SK-N-SH treated with all-trans-retinoic acid at 6 μM for 48 hours (cell line): ENCODE results near the gene EPHA6.
A peak's percentile ranks its signal among the peaks of the same experiment; 100 is the strongest.

ENCODE experiments used
- ATAC-seq: fragments of 200-7000 bp; cut with Tn5 transposase; 3 replicates; pipeline ENCODE4 v1.9.1; 2020; ENCODE audit warnings: mild to moderate bottlenecking, moderate library complexity
- BACH2 ChIP-seq: fragments of 250-450 bp; sonication (Bioruptor Pico); IDR thresholded peaks from 2 replicates; pipeline ENCODE4 v1.9.0; 2021; ENCODE audit warnings: mild to moderate bottlenecking, borderline replicate concordance
- CSDC2 ChIP-seq: fragments of 250-450 bp; sonication (Bioruptor Pico); IDR thresholded peaks from 2 replicates; pipeline ENCODE4 v1.5.0; 2020; ENCODE audit warnings: mild to moderate bottlenecking, moderate library complexity
- GLIS3 ChIP-seq: fragments of 250-450 bp; sonication (Bioruptor Pico); IDR thresholded peaks from 2 replicates; pipeline ENCODE4 v1.5.0; 2020; ENCODE audit warnings: mild to moderate bottlenecking, moderate library complexity
- ISL1 ChIP-seq: fragments of 250-450 bp; sonication (Bioruptor Pico); IDR thresholded peaks from 2 replicates; pipeline ENCODE4 v2.1.2; 2022; ENCODE audit warnings: mild to moderate bottlenecking, moderate library complexity
- OSR1 ChIP-seq: fragments of 250-450 bp; sonication (Bioruptor Pico); IDR thresholded peaks from 2 replicates; pipeline ENCODE4 v1.8.0; 2022; ENCODE audit warnings: moderate library complexity, mild to moderate bottlenecking, inconsistent platforms
- PPARA ChIP-seq: fragments of 250-450 bp; sonication (Bioruptor Pico); IDR thresholded peaks from 2 replicates; pipeline ENCODE4 v1.5.0; 2020; ENCODE audit warnings: mild to moderate bottlenecking, borderline replicate concordance
- RARB ChIP-seq: fragments of 250-450 bp; sonication (Bioruptor Pico); IDR thresholded peaks from 2 replicates; pipeline ENCODE4 v1.8.0; 2021; ENCODE audit warnings: mild to moderate bottlenecking, moderate library complexity
- SNAI2 ChIP-seq: fragments of 250-450 bp; sonication (Bioruptor Pico); IDR thresholded peaks from 2 replicates; pipeline ENCODE4 v1.5.0; 2020; ENCODE audit warnings: mild to moderate bottlenecking, moderate library complexity
- TCF4 ChIP-seq: fragments of 250-450 bp; sonication (Bioruptor Pico); IDR thresholded peaks from 2 replicates; pipeline ENCODE4 v1.8.0; 2021; ENCODE audit warnings: mild to moderate bottlenecking, moderate library complexity, borderline replicate concordance
- TOX ChIP-seq: fragments of 250-450 bp; sonication (Bioruptor Pico); IDR thresholded peaks from 2 replicates; pipeline ENCODE4 v1.8.0; 2021; ENCODE audit warnings: mild to moderate bottlenecking, moderate library complexity, borderline replicate concordance
- ZC3H10 ChIP-seq: fragments of 250-450 bp; sonication (Bioruptor Pico); IDR thresholded peaks from 2 replicates; pipeline ENCODE4 v1.5.1; 2021; ENCODE audit warnings: mild to moderate bottlenecking, moderate library complexity
- ZFP3 ChIP-seq: fragments of 250-450 bp; sonication (Bioruptor Pico); IDR thresholded peaks from 2 replicates; pipeline ENCODE4 v1.5.0; 2020; ENCODE audit warnings: mild to moderate bottlenecking, moderate library complexity
- ZFP30 ChIP-seq: fragments of 450-650 bp; formaldehyde crosslinking; IDR thresholded peaks from 2 replicates; pipeline ENCODE4 v1.5.0; 2022; ENCODE audit warnings: mild to moderate bottlenecking, moderate library complexity
- ZNF565 ChIP-seq: fragments of 450-650 bp; formaldehyde crosslinking; conservative IDR thresholded peaks from 2 replicates; pipeline ENCODE4 v1.5.0; 2020; ENCODE audit warnings: low read depth, mild to moderate bottlenecking, moderate library complexity
- ZNF70 ChIP-seq: fragments of 450-650 bp; formaldehyde crosslinking; IDR thresholded peaks from 2 replicates; pipeline ENCODE4 v1.5.0; 2020; ENCODE audit warnings: mild to moderate bottlenecking, moderate library complexity
- ZNF8 ChIP-seq: fragments of 450-650 bp; formaldehyde crosslinking; IDR thresholded peaks from 2 replicates; pipeline ENCODE4 v1.5.0; 2020; ENCODE audit warnings: mild to moderate bottlenecking, moderate library complexity
- TF ChIP-seq, protein P1 (sequence below): fragments of 250-450 bp; sonication (Bioruptor Pico); IDR thresholded peaks from 2 replicates; pipeline ENCODE4 v1.5.0; 2020; ENCODE audit warnings: mild to moderate bottlenecking, moderate library complexity
- TF ChIP-seq, protein P2 (sequence below): fragments of 250-450 bp; sonication (Bioruptor Pico); IDR thresholded peaks from 2 replicates; pipeline ENCODE4 v1.8.0; 2021; ENCODE audit warnings: low read depth, mild to moderate bottlenecking, moderate library complexity, borderline replicate concordance
- TF ChIP-seq, protein P3 (sequence below): fragments of 250-450 bp; sonication (Bioruptor Pico); IDR thresholded peaks from 2 replicates; pipeline ENCODE4 v1.5.1; 2020; ENCODE audit warnings: low read depth, mild to moderate bottlenecking, moderate library complexity

Gene EPHA6

DNA sequence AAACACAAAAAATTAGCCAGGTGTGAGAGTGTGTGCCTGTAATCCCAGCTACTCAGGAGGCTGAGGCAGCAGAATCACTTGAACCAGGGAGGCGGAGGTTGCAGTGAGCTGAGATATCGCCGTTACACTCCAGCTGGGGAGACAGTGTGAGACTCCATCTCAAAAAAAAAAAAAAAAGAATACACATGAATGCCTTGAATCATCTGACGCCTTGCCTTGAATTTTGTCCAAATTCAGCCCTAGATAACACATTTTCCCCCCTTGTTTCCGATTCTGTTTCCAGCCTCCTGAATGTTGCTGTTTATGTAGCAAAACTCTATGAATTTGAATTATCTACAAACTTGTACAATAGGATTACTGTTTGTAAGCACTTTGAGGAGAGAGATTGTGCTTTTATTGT is 851.5 kb downstream of the EPHA6 start:
- ATAC-seq: no peak
- no peak for TF ChIP-seq TCF4 (CRISPR knock-in tag)
- TF ChIP-seq, all 23 proteins: peak for 0

DNA sequence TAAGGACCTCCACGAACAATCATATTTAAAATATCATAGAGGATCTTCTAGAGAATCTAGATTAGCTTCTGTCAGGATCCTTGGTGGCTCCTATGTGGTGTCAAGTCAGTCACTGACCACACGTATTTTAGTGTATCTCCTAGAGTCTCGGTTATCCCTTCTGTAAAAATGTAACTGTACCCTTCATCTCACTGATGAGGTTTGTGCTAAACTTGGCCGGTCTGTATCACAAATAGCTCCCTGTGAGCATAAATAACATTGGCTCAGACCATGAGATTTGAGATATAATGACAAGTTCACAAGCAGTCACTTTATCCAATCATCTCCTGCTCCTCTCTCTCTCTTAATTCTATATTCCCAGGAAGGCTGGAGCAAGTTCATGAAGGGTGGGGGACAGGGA is 856.6 kb downstream of the EPHA6 start:
- no peak for ATAC-seq
- TF ChIP-seq TOX: no peak
- TF ChIP-seq ZNF565 (CRISPR knock-in tag): no peak
- no peak for TF ChIP-seq RARB (CRISPR knock-in tag)
- TF ChIP-seq ZNF8 (CRISPR knock-in tag): no peak
- TF ChIP-seq, protein P1, sequence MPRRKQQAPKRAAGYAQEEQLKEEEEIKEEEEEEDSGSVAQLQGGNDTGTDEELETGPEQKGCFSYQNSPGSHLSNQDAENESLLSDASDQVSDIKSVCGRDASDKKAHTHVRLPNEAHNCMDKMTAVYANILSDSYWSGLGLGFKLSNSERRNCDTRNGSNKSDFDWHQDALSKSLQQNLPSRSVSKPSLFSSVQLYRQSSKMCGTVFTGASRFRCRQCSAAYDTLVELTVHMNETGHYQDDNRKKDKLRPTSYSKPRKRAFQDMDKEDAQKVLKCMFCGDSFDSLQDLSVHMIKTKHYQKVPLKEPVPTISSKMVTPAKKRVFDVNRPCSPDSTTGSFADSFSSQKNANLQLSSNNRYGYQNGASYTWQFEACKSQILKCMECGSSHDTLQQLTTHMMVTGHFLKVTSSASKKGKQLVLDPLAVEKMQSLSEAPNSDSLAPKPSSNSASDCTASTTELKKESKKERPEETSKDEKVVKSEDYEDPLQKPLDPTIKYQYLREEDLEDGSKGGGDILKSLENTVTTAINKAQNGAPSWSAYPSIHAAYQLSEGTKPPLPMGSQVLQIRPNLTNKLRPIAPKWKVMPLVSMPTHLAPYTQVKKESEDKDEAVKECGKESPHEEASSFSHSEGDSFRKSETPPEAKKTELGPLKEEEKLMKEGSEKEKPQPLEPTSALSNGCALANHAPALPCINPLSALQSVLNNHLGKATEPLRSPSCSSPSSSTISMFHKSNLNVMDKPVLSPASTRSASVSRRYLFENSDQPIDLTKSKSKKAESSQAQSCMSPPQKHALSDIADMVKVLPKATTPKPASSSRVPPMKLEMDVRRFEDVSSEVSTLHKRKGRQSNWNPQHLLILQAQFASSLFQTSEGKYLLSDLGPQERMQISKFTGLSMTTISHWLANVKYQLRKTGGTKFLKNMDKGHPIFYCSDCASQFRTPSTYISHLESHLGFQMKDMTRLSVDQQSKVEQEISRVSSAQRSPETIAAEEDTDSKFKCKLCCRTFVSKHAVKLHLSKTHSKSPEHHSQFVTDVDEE: no peak

DNA sequence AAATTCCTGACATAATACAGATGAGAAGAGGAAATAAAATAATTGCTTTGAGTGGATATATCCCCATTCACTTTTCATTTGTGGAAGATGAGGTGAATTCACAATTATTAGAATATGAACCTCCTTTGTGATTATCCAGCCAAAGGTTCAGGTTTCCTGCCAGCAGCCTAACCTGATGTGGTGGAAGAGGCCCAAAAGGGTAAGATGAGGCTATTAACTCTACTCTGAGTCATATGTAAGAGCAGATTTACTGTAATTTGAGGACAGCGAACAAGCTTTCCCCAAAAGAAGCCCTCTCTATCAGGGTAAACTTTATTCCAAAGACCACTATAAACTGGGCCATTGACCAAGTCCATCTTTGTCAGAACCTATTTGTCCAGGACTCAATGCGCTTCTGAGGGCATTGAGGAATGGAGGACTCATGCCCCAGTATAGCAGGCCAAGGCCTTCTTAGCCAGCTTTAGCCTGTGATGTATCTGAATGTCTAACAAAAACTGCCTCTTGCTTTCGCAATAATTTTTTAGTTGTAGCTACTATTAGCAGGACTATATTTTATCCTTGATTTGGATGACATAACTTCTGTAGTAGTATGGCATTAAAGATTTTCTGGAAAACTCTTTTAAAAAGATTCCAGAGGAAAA is 859.1 kb downstream of the EPHA6 start:
- TF ChIP-seq ISL1 (0 out of 2 replicates have a peak, but pooled peaks have one; percentile 5), GLIS3 (CRISPR knock-in tag) (no peak)
- ATAC-seq: no peak

DNA sequence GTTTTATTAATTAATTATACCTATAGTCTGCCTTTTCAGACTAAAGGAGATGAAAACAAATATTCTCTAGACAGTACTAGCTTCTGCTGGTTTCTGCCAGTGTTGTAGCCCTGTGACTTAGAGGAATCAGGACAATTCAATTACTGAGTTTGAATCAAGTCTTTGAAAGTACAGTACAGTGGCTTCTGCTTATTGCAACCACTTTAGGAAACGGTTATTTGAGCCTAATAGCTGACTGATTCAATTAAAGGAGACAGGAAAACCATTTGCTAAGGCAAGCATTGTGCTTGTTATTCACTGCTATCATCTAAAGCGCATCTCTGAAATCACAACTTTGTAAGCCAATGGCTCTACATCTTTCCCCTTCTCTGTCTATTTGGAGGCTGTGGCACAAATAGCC is 860.1 kb downstream of the EPHA6 start:
- peak; percentile 75 for TF ChIP-seq ISL1
- no peak for TF ChIP-seq ZFP30
- no peak for ATAC-seq

DNA sequence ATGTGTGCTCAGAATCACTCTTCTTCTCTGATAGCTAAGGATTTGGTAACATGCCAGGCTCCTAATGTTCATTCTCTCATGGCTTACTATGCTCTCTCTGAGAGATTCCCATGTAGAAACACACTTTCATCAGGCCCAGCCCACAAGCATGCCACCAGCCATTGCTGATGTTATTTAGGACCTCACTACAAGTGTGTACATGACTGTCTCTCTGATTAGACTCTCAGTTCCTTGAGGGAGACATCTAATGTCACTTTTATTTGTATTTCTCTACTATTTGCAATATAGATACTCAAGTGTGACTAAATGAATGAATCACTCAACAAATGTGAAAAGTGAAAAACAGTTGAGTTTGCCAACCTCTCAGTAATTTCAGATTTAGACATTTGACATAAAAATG is 865.8 kb downstream of the EPHA6 start:
- TF ChIP-seq ZNF70 (no peak), PPARA (CRISPR knock-in tag) (no peak), CSDC2 (CRISPR knock-in tag) (no peak), RARB (CRISPR knock-in tag) (no peak), ISL1 (no peak)
- ATAC-seq: no peak

DNA sequence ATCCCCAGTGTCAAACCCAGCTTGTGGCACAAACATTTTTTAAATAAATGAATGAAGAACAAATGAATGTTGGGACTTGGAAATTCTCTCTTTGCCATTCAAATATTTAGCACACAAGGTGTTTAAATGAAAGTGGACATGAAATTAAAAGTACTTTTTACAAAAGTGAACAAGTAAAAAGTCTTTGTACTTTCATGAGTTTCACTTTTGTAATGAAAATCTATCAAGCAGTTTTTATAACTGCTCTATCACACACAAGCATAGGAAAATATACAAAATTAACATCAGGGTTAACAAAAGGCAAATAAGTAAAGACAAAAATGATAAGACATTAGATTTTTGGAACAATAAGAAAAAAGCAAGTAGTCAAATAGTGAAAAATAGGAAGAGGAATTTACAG is 866.3 kb downstream of the EPHA6 start:
- no peak for ATAC-seq
- TF ChIP-seq, protein P1: no peak
- TF ChIP-seq ZFP3 (CRISPR knock-in tag) (no peak), SNAI2 (no peak), ZNF70 (no peak), PPARA (CRISPR knock-in tag) (no peak), OSR1 (CRISPR knock-in tag) (no peak), ZNF565 (CRISPR knock-in tag) (no peak), BACH2 (CRISPR knock-in tag) (no peak)

DNA sequence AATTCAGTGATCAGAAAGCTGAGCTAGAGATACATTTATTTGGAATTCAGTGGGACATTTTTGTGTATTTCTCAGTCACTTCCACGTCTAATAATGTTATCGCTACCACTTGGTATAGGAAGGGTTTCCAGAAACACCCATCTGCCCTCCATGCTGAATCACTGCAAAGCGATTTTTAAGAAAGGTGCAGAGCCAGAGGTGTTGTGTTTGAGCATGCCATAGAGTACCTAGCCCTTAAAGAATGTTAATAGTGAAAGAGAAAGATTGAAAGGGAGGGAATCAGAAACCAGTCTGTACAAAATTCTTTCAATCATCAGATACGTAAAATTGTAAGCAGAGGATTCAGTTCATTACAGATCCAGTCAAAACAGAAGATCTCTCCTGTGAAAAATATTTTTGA is 870.1 kb downstream of the EPHA6 start:
- ATAC-seq: no peak
- no peak for TF ChIP-seq CSDC2 (CRISPR knock-in tag)
- TF ChIP-seq OSR1 (CRISPR knock-in tag): no peak
- TF ChIP-seq, protein P2, sequence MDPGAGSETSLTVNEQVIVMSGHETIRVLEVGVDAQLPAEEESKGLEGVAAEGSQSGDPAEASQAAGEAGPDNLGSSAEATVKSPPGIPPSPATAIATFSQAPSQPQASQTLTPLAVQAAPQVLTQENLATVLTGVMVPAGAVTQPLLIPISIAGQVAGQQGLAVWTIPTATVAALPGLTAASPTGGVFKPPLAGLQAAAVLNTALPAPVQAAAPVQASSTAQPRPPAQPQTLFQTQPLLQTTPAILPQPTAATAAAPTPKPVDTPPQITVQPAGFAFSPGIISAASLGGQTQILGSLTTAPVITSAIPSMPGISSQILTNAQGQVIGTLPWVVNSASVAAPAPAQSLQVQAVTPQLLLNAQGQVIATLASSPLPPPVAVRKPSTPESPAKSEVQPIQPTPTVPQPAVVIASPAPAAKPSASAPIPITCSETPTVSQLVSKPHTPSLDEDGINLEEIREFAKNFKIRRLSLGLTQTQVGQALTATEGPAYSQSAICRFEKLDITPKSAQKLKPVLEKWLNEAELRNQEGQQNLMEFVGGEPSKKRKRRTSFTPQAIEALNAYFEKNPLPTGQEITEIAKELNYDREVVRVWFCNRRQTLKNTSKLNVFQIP (CRISPR knock-in tag): no peak
- no peak for TF ChIP-seq ZFP3 (CRISPR knock-in tag)
- no peak for TF ChIP-seq ZC3H10 (CRISPR knock-in tag)
- TF ChIP-seq, protein P3, sequence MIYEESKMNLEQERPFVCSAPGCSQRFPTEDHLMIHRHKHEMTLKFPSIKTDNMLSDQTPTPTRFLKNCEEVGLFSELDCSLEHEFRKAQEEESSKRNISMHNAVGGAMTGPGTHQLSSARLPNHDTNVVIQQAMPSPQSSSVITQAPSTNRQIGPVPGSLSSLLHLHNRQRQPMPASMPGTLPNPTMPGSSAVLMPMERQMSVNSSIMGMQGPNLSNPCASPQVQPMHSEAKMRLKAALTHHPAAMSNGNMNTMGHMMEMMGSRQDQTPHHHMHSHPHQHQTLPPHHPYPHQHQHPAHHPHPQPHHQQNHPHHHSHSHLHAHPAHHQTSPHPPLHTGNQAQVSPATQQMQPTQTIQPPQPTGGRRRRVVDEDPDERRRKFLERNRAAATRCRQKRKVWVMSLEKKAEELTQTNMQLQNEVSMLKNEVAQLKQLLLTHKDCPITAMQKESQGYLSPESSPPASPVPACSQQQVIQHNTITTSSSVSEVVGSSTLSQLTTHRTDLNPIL (CRISPR knock-in tag): no peak
- no peak for TF ChIP-seq ZNF565 (CRISPR knock-in tag)
- no peak for TF ChIP-seq ZNF70
- TF ChIP-seq ZFP30: no peak
- no peak for TF ChIP-seq GLIS3 (CRISPR knock-in tag)
- no peak for TF ChIP-seq TOX
- TF ChIP-seq, protein P1: no peak
